Ishikawa (cell line): ENCODE data around the gene A3GALT2.

Source experiments
- CEBPB ChIP-seq: IDR thresholded peaks from 2 replicates; pipeline ENCODE4 v1.6.1; 2012
- CREB1 ChIP-seq: IDR thresholded peaks from 2 replicates; pipeline ENCODE4 v1.6.1; 2012; ENCODE audit warnings: low read depth
- EGR1 ChIP-seq: IDR thresholded peaks from 2 replicates; pipeline ENCODE4 v1.6.1; 2012
- EP300 ChIP-seq: IDR thresholded peaks from 2 replicates; pipeline ENCODE4 v1.6.1; 2012; ENCODE audit warnings: borderline replicate concordance
- FOXM1 ChIP-seq: IDR thresholded peaks from 2 replicates; pipeline ENCODE4 v1.6.1; 2012; ENCODE audit warnings: low read depth, borderline replicate concordance
- MAX ChIP-seq: IDR thresholded peaks from 2 replicates; pipeline ENCODE4 v1.6.1; 2012
- NFIC ChIP-seq: IDR thresholded peaks from 2 replicates; pipeline ENCODE4 v1.6.1; 2012
- RAD21 ChIP-seq: IDR thresholded peaks from 2 replicates; pipeline ENCODE4 v1.6.1; 2012; ENCODE audit warnings: low read depth
- REST ChIP-seq: IDR thresholded peaks from 2 replicates; pipeline ENCODE4 v1.6.1; 2012; ENCODE audit warnings: low read depth, mild to moderate bottlenecking
- TAF1 ChIP-seq: IDR thresholded peaks from 2 replicates; pipeline ENCODE4 v1.6.1; 2012; ENCODE audit warnings: low read depth, mild to moderate bottlenecking
- TCF12 ChIP-seq: IDR thresholded peaks from 2 replicates; pipeline ENCODE4 v1.6.1; 2012; ENCODE audit warnings: low read depth
- TEAD4 ChIP-seq: IDR thresholded peaks from 2 replicates; pipeline ENCODE4 v1.6.1; 2012
- USF1 ChIP-seq: IDR thresholded peaks from 2 replicates; pipeline ENCODE4 v1.6.1; 2012
- YY1 ChIP-seq: IDR thresholded peaks from 2 replicates; pipeline ENCODE4 v1.6.1; 2012; ENCODE audit warnings: low read depth
- ZBTB7A ChIP-seq: IDR thresholded peaks from 2 replicates; pipeline ENCODE4 v1.6.1; 2012; ENCODE audit warnings: low read depth

The A3GALT2 gene

GRCh38 chr1:33320619-33321165 is at the start of gene A3GALT2:
TSS of gene A3GALT2 (minus strand) at chr1:33321098. CDS start at chr1:33321098, 0 bp downstream.
- no peak for TF ChIP-seq RAD21
- TF ChIP-seq MAX = no peak
- TF ChIP-seq TEAD4 = no peak
- TF ChIP-seq CEBPB = no peak
- TF ChIP-seq YY1 = no peak
- no peak for TF ChIP-seq EP300
- no peak for TF ChIP-seq REST
- TF ChIP-seq EGR1 = no peak
- TF ChIP-seq TCF12 = no peak

- TF ChIP-seq TAF1 = no peak
- TF ChIP-seq NFIC = no peak
- no peak for TF ChIP-seq CEBPB
- TF ChIP-seq USF1 = no peak
- TF ChIP-seq ZBTB7A = no peak
- no peak for TF ChIP-seq CREB1
- TF ChIP-seq EGR1 = no peak
- TF ChIP-seq MAX = no peak
- TF ChIP-seq TEAD4 = no peak
These were observed 49.4 kb upstream of the A3GALT2 start for GRCh38 chr1:33370301-33370700.

- TF ChIP-seq EGR1 (no peak), CREB1 (no peak), MAX (no peak), NFIC (no peak), TAF1 (no peak), TEAD4 (no peak), FOXM1 (no peak)
These were observed 48.9 kb upstream of the A3GALT2 start for GRCh38 chr1:33369764-33370163.

GRCh38 chr1:33369081-33369480 is 48.2 kb upstream of the A3GALT2 start:
- TF ChIP-seq REST = no peak
- TF ChIP-seq CREB1 = no peak
- no peak for TF ChIP-seq RAD21
- TF ChIP-seq TAF1 = no peak

GRCh38 chr1:33368431-33368830 is 47.5 kb upstream of the A3GALT2 start:
- TF ChIP-seq TCF12 = no peak

- TF ChIP-seq MAX (peak; percentile 50), RAD21 (peak; percentile 93), TCF12 (no peak)
These were observed 46.8 kb upstream of the A3GALT2 start for GRCh38 chr1:33367485-33368405.
